HEK293 (cell line): ENCODE results near the gene VWA5B1.

Experiments
- CTCF ChIA-PET: fragments of 350-600 bp; formaldehyde crosslinking; extraction: SDS; loops from one replicate; lab custom pipeline; 2021; ENCODE audit warnings: antibody characterized with exemption; lab: Yijun Ruan, JAX
- POLR2A ChIA-PET: fragments of 300-600 bp; formaldehyde crosslinking; extraction: SDS; loops from one replicate; lab custom pipeline; 2020; ENCODE audit warnings: antibody characterized with exemption, inconsistent platforms; lab: Yijun Ruan, JAX
- H3K27ac ChIP-seq: fragments of 200-500 bp; sonication (Bioruptor generic); 2 replicates; pipeline ENCODE4 v1.5.1; 2014; ENCODE audit warnings: low read depth, low read length, control low read depth, inconsistent platforms; ENCODE audit errors: extremely low read depth
- H3K36me3 ChIP-seq, 2 experiments: fragments of 200-500 bp in 1 of 2; sonication (Bioruptor generic) in 1 of 2; 1 replicate in 1 of 2; 2 replicates in 1 of 2; pipeline ENCODE4 v1.5.1; 2014 to 2017; ENCODE audit warnings: inconsistent platforms in 2 of 2, low read length in 2 of 2; ENCODE audit not compliant: control insufficient read depth in 2 of 2, insufficient read depth in 1 of 2
- H3K4me1 ChIP-seq: fragments of 200-500 bp; sonication (Bioruptor generic); 2 replicates; pipeline ENCODE4 v1.5.1; 2014; ENCODE audit warnings: mild to moderate bottlenecking, low read length, inconsistent platforms; ENCODE audit not compliant: control insufficient read depth, insufficient read depth
- H3K4me3 ChIP-seq: 2 replicates; pipeline ENCODE4 v1.5.1; 2011; ENCODE audit warnings: low read depth, mild to moderate bottlenecking, control low read depth, low read length, moderate library complexity
- H3K9me3 ChIP-seq: fragments of 200-500 bp; sonication (Bioruptor generic); 2 replicates; pipeline ENCODE4 v1.5.1; 2014; ENCODE audit warnings: low read depth, low read length, inconsistent platforms; ENCODE audit not compliant: control insufficient read depth, insufficient read depth
- KLF1 ChIP-seq: fragments of 450-650 bp; formaldehyde crosslinking; IDR thresholded peaks from 2 replicates; pipeline ENCODE4 v1.5.1; 2016; ENCODE audit warnings: missing biosample characterization, missing genetic modification characterization
- KLF10 ChIP-seq: fragments of 450-650 bp; IDR thresholded peaks from 2 replicates; pipeline ENCODE4 v1.5.1; 2018; ENCODE audit warnings: missing biosample characterization, mild to moderate bottlenecking, missing genetic modification characterization
- KLF8 ChIP-seq: fragments of 450-650 bp; formaldehyde crosslinking; IDR thresholded peaks from 2 replicates; pipeline ENCODE4 v1.5.1; 2016; ENCODE audit warnings: missing biosample characterization, missing genetic modification characterization
- KLF9 ChIP-seq: fragments of 450-650 bp; formaldehyde crosslinking; IDR thresholded peaks from 2 replicates; pipeline ENCODE4 v1.5.1; 2016; ENCODE audit warnings: missing biosample characterization, missing genetic modification characterization, low read depth
- ZFP41 ChIP-seq: fragments of 450-650 bp; formaldehyde crosslinking; IDR thresholded peaks from 2 replicates; pipeline ENCODE4 v1.5.1; 2016; ENCODE audit warnings: missing biosample characterization, missing genetic modification characterization, borderline replicate concordance
- ZNF121 ChIP-seq: fragments of 450-650 bp; formaldehyde crosslinking; IDR thresholded peaks from 2 replicates; pipeline ENCODE4 v1.5.1; 2016; ENCODE audit warnings: missing biosample characterization, missing genetic modification characterization
- ZNF138 ChIP-seq: fragments of 450-650 bp; formaldehyde crosslinking; IDR thresholded peaks from 2 replicates; pipeline ENCODE4 v1.5.1; 2016; ENCODE audit warnings: missing biosample characterization, missing genetic modification characterization, borderline replicate concordance
- ZNF146 ChIP-seq: fragments of 450-650 bp; formaldehyde crosslinking; IDR thresholded peaks from 2 replicates; pipeline ENCODE4 v1.5.1; 2016; ENCODE audit warnings: missing biosample characterization, missing genetic modification characterization
- ZNF354C ChIP-seq: fragments of 450-650 bp; formaldehyde crosslinking; IDR thresholded peaks from 2 replicates; pipeline ENCODE4 v1.5.1; 2016; ENCODE audit warnings: missing biosample characterization, missing genetic modification characterization, low read depth, borderline replicate concordance
- ZNF433 ChIP-seq: fragments of 450-650 bp; formaldehyde crosslinking; IDR thresholded peaks from 2 replicates; pipeline ENCODE4 v1.5.1; 2016; ENCODE audit warnings: missing biosample characterization, missing genetic modification characterization, low read depth
- ZNF48 ChIP-seq: fragments of 450-650 bp; formaldehyde crosslinking; IDR thresholded peaks from 2 replicates; pipeline ENCODE4 v1.5.1; 2016; ENCODE audit warnings: missing biosample characterization, missing genetic modification characterization
- ZNF529 ChIP-seq: fragments of 450-650 bp; formaldehyde crosslinking; IDR thresholded peaks from 2 replicates; pipeline ENCODE4 v1.5.1; 2017; ENCODE audit warnings: missing genetic modification characterization, missing biosample characterization; ENCODE audit not compliant: insufficient replicate concordance
- ZNF560 ChIP-seq: fragments of 450-650 bp; formaldehyde crosslinking; IDR thresholded peaks from 2 replicates; pipeline ENCODE4 v1.5.1; 2017; ENCODE audit warnings: missing biosample characterization, missing genetic modification characterization, borderline replicate concordance
- ZNF623 ChIP-seq: fragments of 450-650 bp; formaldehyde crosslinking; IDR thresholded peaks from 2 replicates; pipeline ENCODE4 v1.5.1; 2016; ENCODE audit warnings: missing biosample characterization, missing genetic modification characterization
- ZNF670 ChIP-seq: fragments of 450-650 bp; formaldehyde crosslinking; IDR thresholded peaks from 2 replicates; pipeline ENCODE4 v1.5.1; 2016; ENCODE audit warnings: missing biosample characterization, missing genetic modification characterization, low read depth
- TF ChIP-seq, protein P1 (sequence below): fragments of 450-650 bp; formaldehyde crosslinking; IDR thresholded peaks from 2 replicates; pipeline ENCODE4 v1.5.1; 2017; ENCODE audit warnings: missing biosample characterization, missing genetic modification characterization
- TF ChIP-seq, protein P2 (sequence below): fragments of 450-650 bp; formaldehyde crosslinking; IDR thresholded peaks from 2 replicates; pipeline ENCODE4 v1.5.1; 2016; ENCODE audit warnings: missing biosample characterization, missing genetic modification characterization
- TF ChIP-seq, protein P3 (sequence below): fragments of 450-650 bp; formaldehyde crosslinking; IDR thresholded peaks from 2 replicates; pipeline ENCODE4 v1.5.0; 2017; ENCODE audit warnings: missing biosample characterization, missing genetic modification characterization, borderline replicate concordance
- TF ChIP-seq, protein P4 (sequence below): fragments of 450-650 bp; formaldehyde crosslinking; IDR thresholded peaks from 2 replicates; pipeline ENCODE4 v1.5.1; 2017; ENCODE audit warnings: missing biosample characterization, mild to moderate bottlenecking, missing genetic modification characterization, moderate library complexity
- TF ChIP-seq, protein P5 (sequence below): fragments of 450-650 bp; formaldehyde crosslinking; IDR thresholded peaks from 2 replicates; pipeline ENCODE4 v1.5.1; 2017; ENCODE audit warnings: missing biosample characterization, missing genetic modification characterization
- TF ChIP-seq, protein P6 (sequence below): fragments of 450-650 bp; formaldehyde crosslinking; IDR thresholded peaks from 2 replicates; pipeline ENCODE4 v1.5.1; 2016; ENCODE audit warnings: missing biosample characterization, missing genetic modification characterization, low read depth

Gene VWA5B1

DNA sequence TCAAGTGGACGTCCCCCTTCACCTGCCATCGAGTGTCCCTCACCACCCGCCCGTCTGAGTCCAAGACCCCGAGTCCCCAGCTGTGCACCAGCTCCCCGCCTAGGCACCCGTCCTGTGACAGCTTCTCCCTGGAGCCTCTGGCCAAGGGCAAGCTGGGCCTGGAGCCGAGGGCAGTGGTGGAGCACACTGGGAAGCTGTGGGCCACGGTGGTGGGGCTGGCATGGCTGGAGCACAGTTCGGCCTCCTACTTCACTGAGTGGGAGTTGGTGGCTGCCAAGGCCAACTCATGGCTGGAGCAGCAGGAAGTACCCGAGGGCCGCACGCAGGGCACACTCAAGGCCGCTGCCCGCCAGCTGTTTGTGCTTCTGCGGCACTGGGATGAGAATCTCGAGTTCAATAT lies 63.2 kb downstream of the VWA5B1 start (continued):
- no peak for TF ChIP-seq ZNF670
- TF ChIP-seq ZNF354C (tag by site-specific recombination) = no peak
- no peak for TF ChIP-seq KLF9 (tag by site-specific recombination)
- TF ChIP-seq ZNF146 (tag by site-specific recombination) = no peak
- TF ChIP-seq, protein P1, sequence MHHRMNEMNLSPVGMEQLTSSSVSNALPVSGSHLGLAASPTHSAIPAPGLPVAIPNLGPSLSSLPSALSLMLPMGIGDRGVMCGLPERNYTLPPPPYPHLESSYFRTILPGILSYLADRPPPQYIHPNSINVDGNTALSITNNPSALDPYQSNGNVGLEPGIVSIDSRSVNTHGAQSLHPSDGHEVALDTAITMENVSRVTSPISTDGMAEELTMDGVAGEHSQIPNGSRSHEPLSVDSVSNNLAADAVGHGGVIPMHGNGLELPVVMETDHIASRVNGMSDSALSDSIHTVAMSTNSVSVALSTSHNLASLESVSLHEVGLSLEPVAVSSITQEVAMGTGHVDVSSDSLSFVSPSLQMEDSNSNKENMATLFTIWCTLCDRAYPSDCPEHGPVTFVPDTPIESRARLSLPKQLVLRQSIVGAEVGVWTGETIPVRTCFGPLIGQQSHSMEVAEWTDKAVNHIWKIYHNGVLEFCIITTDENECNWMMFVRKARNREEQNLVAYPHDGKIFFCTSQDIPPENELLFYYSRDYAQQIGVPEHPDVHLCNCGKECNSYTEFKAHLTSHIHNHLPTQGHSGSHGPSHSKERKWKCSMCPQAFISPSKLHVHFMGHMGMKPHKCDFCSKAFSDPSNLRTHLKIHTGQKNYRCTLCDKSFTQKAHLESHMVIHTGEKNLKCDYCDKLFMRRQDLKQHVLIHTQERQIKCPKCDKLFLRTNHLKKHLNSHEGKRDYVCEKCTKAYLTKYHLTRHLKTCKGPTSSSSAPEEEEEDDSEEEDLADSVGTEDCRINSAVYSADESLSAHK (tag by site-specific recombination) = no peak
- TF ChIP-seq, protein P2, sequence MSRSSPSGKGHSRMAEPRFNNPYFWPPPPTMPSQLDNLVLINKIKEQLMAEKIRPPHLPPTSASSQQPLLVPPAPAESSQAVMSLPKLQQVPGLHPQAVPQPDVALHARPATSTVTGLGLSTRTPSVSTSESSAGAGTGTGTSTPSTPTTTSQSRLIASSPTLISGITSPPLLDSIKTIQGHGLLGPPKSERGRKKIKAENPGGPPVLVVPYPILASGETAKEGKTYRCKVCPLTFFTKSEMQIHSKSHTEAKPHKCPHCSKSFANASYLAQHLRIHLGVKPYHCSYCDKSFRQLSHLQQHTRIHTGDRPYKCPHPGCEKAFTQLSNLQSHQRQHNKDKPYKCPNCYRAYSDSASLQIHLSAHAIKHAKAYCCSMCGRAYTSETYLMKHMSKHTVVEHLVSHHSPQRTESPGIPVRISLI = no peak
- no peak for TF ChIP-seq ZNF121 (tag by site-specific recombination)
- no peak for TF ChIP-seq ZNF623 (tag by site-specific recombination)

DNA sequence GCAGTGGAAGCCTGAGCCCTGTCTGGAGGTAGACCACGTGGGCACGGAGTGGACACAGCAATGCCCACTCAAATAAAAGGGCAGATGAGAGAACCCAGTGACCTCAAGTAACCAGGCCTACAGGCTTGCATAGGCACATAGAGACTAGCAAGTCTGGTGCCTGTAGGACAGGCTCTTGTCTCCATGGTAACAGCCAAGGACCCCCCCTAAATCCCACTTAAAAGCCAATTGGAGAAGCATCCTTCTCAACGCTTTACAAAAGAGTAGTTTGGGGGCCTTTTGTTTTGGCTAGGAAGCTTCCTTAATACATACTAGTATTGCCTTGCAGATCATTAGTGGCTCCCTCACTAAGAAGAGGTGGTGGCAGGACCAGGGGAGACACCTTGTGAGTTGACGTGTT lies 63.9 kb downstream of the VWA5B1 start:
- no peaks in the 10 kb centered on the region for H3K36me3 ChIP-seq
- TF ChIP-seq ZNF433 (tag by site-specific recombination) = no peak
- TF ChIP-seq, protein P3, sequence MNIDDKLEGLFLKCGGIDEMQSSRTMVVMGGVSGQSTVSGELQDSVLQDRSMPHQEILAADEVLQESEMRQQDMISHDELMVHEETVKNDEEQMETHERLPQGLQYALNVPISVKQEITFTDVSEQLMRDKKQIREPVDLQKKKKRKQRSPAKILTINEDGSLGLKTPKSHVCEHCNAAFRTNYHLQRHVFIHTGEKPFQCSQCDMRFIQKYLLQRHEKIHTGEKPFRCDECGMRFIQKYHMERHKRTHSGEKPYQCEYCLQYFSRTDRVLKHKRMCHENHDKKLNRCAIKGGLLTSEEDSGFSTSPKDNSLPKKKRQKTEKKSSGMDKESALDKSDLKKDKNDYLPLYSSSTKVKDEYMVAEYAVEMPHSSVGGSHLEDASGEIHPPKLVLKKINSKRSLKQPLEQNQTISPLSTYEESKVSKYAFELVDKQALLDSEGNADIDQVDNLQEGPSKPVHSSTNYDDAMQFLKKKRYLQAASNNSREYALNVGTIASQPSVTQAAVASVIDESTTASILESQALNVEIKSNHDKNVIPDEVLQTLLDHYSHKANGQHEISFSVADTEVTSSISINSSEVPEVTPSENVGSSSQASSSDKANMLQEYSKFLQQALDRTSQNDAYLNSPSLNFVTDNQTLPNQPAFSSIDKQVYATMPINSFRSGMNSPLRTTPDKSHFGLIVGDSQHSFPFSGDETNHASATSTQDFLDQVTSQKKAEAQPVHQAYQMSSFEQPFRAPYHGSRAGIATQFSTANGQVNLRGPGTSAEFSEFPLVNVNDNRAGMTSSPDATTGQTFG (tag by site-specific recombination) = no peak
- TF ChIP-seq ZNF48 (tag by site-specific recombination) = no peak
- no peak for TF ChIP-seq KLF8
- no peak for TF ChIP-seq ZFP41 (tag by site-specific recombination)
- TF ChIP-seq, protein P4, sequence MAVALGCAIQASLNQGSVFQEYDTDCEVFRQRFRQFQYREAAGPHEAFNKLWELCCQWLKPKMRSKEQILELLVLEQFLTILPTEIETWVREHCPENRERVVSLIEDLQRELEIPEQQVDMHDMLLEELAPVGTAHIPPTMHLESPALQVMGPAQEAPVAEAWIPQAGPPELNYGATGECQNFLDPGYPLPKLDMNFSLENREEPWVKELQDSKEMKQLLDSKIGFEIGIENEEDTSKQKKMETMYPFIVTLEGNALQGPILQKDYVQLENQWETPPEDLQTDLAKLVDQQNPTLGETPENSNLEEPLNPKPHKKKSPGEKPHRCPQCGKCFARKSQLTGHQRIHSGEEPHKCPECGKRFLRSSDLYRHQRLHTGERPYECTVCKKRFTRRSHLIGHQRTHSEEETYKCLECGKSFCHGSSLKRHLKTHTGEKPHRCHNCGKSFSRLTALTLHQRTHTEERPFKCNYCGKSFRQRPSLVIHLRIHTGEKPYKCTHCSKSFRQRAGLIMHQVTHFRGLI (tag by site-specific recombination) = no peak
- TF ChIP-seq, protein P5, sequence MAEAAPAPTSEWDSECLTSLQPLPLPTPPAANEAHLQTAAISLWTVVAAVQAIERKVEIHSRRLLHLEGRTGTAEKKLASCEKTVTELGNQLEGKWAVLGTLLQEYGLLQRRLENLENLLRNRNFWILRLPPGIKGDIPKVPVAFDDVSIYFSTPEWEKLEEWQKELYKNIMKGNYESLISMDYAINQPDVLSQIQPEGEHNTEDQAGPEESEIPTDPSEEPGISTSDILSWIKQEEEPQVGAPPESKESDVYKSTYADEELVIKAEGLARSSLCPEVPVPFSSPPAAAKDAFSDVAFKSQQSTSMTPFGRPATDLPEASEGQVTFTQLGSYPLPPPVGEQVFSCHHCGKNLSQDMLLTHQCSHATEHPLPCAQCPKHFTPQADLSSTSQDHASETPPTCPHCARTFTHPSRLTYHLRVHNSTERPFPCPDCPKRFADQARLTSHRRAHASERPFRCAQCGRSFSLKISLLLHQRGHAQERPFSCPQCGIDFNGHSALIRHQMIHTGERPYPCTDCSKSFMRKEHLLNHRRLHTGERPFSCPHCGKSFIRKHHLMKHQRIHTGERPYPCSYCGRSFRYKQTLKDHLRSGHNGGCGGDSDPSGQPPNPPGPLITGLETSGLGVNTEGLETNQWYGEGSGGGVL = no peak
- TF ChIP-seq KLF10 (tag by site-specific recombination) = no peak
- no peak for TF ChIP-seq KLF1 (tag by site-specific recombination)
- no peak for TF ChIP-seq ZNF138
- no peak for TF ChIP-seq ZNF529
- no peak for TF ChIP-seq ZNF560 (tag by site-specific recombination)
- TF ChIP-seq, protein P6, sequence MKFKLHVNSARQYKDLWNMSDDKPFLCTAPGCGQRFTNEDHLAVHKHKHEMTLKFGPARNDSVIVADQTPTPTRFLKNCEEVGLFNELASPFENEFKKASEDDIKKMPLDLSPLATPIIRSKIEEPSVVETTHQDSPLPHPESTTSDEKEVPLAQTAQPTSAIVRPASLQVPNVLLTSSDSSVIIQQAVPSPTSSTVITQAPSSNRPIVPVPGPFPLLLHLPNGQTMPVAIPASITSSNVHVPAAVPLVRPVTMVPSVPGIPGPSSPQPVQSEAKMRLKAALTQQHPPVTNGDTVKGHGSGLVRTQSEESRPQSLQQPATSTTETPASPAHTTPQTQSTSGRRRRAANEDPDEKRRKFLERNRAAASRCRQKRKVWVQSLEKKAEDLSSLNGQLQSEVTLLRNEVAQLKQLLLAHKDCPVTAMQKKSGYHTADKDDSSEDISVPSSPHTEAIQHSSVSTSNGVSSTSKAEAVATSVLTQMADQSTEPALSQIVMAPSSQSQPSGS (tag by site-specific recombination) = no peak
- no peak overlapping the region for H3K27ac ChIP-seq
- no peaks in the 10 kb centered on the region for H3K9me3 ChIP-seq
- CTCF ChIA-PET = interaction anchor here (2.9 kb wide), 1 partner anchor 139 kb away, joined by 9 read pairs; no protein-coding TSS in a partner anchor
- H3K4me1 ChIP-seq = peaks cover 8% of the 10 kb centered on the region
- POLR2A ChIA-PET = no interaction called here
- H3K4me3 ChIP-seq = no peak overlapping the region
